WTC11 (cell line): ENCODE data around the gene PSMB9. TPM values are rescaled to one million over a fixed set of nuclear protein-coding genes. Genes with fewer than 3 reads are reported as not detected.

Source experiments
- AFF4 ChIP-seq: sonication (generic); formaldehyde crosslinking; IDR thresholded peaks from 2 replicates; pipeline ENCODE4 v1.8.1; 2023; ENCODE audit warnings: mild to moderate bottlenecking, missing genetic modification reagents, borderline replicate concordance
- ARID4B ChIP-seq: sonication (generic); formaldehyde crosslinking; IDR thresholded peaks from 2 replicates; pipeline ENCODE4 v1.8.0; 2023; ENCODE audit warnings: missing genetic modification reagents, mild to moderate bottlenecking, borderline replicate concordance
- ATF1 ChIP-seq: sonication (generic); formaldehyde crosslinking; IDR thresholded peaks from 2 replicates; pipeline ENCODE4 v1.8.1; 2023; ENCODE audit warnings: mild to moderate bottlenecking, moderate library complexity, missing genetic modification reagents
- CTCF ChIP-seq: fragments of 200-600 bp; IDR thresholded peaks from 2 replicates; pipeline ENCODE4 v1.8.0; 2022; ENCODE audit warnings: antibody characterized with exemption
- ETV6 ChIP-seq: sonication (generic); formaldehyde crosslinking; IDR thresholded peaks from 2 replicates; pipeline ENCODE4 v1.8.1; 2022; ENCODE audit warnings: mild to moderate bottlenecking, missing genetic modification reagents
- GABPB1 ChIP-seq: sonication (generic); formaldehyde crosslinking; IDR thresholded peaks from 2 replicates; pipeline ENCODE4 v1.8.1; 2023; ENCODE audit warnings: mild to moderate bottlenecking, missing genetic modification reagents
- JAZF1 ChIP-seq: fragments of 250-450 bp; sonication (Bioruptor Pico); IDR thresholded peaks from 2 replicates; pipeline ENCODE4 v1.9.0; 2021; ENCODE audit warnings: moderate library complexity, mild to moderate bottlenecking, inconsistent platforms
- MAX ChIP-seq: sonication (generic); formaldehyde crosslinking; IDR thresholded peaks from 2 replicates; pipeline ENCODE4 v1.8.0; 2022; ENCODE audit warnings: mild to moderate bottlenecking, missing genetic modification reagents
- NFATC4 ChIP-seq: fragments of 250-450 bp; sonication (Bioruptor Pico); IDR thresholded peaks from 2 replicates; pipeline ENCODE4 v1.9.0; 2021; ENCODE audit warnings: mild to moderate bottlenecking
- NFE2L1 ChIP-seq: sonication (generic); formaldehyde crosslinking; IDR thresholded peaks from 2 replicates; pipeline ENCODE4 v1.8.1; 2023; ENCODE audit warnings: missing genetic modification reagents
- NFYB ChIP-seq: sonication (generic); formaldehyde crosslinking; conservative IDR thresholded peaks from 2 replicates; pipeline ENCODE4 v1.8.0; 2022; ENCODE audit warnings: low read depth, missing genetic modification reagents
- PRDM15 ChIP-seq: sonication (generic); formaldehyde crosslinking; IDR thresholded peaks from 2 replicates; pipeline ENCODE4 v1.8.0; 2022; ENCODE audit warnings: missing genetic modification reagents
- SMAD3 ChIP-seq: sonication (generic); formaldehyde crosslinking; IDR thresholded peaks from 2 replicates; pipeline ENCODE4 v1.8.0; 2022; ENCODE audit warnings: missing genetic modification reagents, mild to moderate bottlenecking, borderline replicate concordance
- SOX15 ChIP-seq: fragments of 250-450 bp; sonication (Bioruptor Pico); IDR thresholded peaks from 2 replicates; pipeline ENCODE4 v1.9.0; 2021; ENCODE audit warnings: mild to moderate bottlenecking
- TEAD1 ChIP-seq: sonication (generic); formaldehyde crosslinking; IDR thresholded peaks from 2 replicates; pipeline ENCODE4 v1.8.0; 2022; ENCODE audit warnings: mild to moderate bottlenecking, missing genetic modification reagents
- ZNF317 ChIP-seq: sonication (generic); formaldehyde crosslinking; IDR thresholded peaks from 2 replicates; pipeline ENCODE4 v1.8.1; 2023; ENCODE audit warnings: low read depth, mild to moderate bottlenecking, moderate library complexity, missing genetic modification reagents, borderline replicate concordance
- ZNF416 ChIP-seq: fragments of 250-450 bp; sonication (Bioruptor Pico); IDR thresholded peaks from 2 replicates; pipeline ENCODE4 v1.9.0; 2021; ENCODE audit warnings: mild to moderate bottlenecking, inconsistent platforms
- ZNF425 ChIP-seq: fragments of 250-450 bp; sonication (Bioruptor Pico); conservative IDR thresholded peaks from 2 replicates; pipeline ENCODE4 v1.9.0; 2021; ENCODE audit warnings: mild to moderate bottlenecking
- ZNF512 ChIP-seq: sonication (generic); formaldehyde crosslinking; IDR thresholded peaks from 2 replicates; pipeline ENCODE4 v1.8.1; 2022; ENCODE audit warnings: missing genetic modification reagents, borderline replicate concordance
- total RNA-seq: library from RNA; stranded (reverse); gene quantifications from 3 replicates; pipeline ENCODE4 v1.2.3, GENCODE V29; 2021

The PSMB9 gene
- total RNA-seq, 1 experiment from 2014 or later = 1.8 TPM

GRCh38 chr6:32843979-32844838 lies 9.8 kb upstream of the PSMB9 start, which contains the start of gene PSMB8 (continued):
- no peak for TF ChIP-seq ARID4B (CRISPR knock-in tag)
- no peak for TF ChIP-seq NFE2L1
- no peak for TF ChIP-seq JAZF1
- no peak for TF ChIP-seq ZNF425 (CRISPR knock-in tag)
- no peak for TF ChIP-seq CTCF
- TF ChIP-seq ZNF416 (CRISPR knock-in tag) = no peak
- no peak for TF ChIP-seq SMAD3 (CRISPR knock-in tag)
- TF ChIP-seq ATF1 (CRISPR knock-in tag) = no peak
- no peak for TF ChIP-seq AFF4 (CRISPR knock-in tag)
- TF ChIP-seq PRDM15 (CRISPR knock-in tag) = no peak
- no peak for TF ChIP-seq NFATC4 (CRISPR knock-in tag)
- no peak for TF ChIP-seq ZNF512 (CRISPR knock-in tag)
- no peak for TF ChIP-seq ZNF317 (CRISPR knock-in tag)
- peak; percentile 46; the same call in 1 of the 2 replicates for TF ChIP-seq NFYB (CRISPR knock-in tag)
- 0 out of 2 replicates have a peak, but pooled peaks have one; percentile 25 for TF ChIP-seq ETV6 (CRISPR knock-in tag)
- TF ChIP-seq MAX (CRISPR knock-in tag) = no peak
- no peak for TF ChIP-seq GABPB1 (CRISPR knock-in tag)
- no peak for TF ChIP-seq SOX15 (CRISPR knock-in tag)
- TF ChIP-seq TEAD1 (CRISPR knock-in tag) = no peak
